ENCODE data around the gene KIF21B. TPM values are rescaled to one million over a fixed set of nuclear protein-coding genes. Genes with fewer than 3 reads are reported as not detected.

The KIF21B gene
- total and polyA plus RNA-seq, 9 donors, result 0.57 to 1.9 (median 0.88) TPM

DNA sequence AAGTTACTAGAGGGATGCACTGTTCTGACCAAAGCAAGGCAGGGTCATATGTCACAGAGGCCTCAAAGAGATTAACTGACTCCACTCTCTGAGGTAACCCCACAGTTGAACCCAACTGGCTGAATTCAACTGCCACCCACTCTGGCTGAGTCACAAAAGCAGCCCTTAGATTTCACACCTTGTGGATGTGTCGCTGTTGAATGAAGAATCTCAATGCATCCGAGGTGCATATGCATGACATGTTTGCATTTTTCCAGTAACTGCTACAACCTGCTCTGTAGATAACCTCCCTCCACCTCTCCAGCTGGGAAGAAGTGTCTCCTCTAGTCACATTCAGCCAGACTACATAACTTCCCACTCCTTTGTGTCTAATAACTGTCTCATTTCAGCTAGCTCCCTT, 27.9 kb upstream of the KIF21B start:
- Histone ChIP-seq H3K27ac (no peak overlapping the region), H3K27me3 (no peaks in the 10 kb centered on the region), H3K4me3 (no peak overlapping the region), H3K4me1 (ENCODE audit: insufficient read depth) (peaks cover 3% of the 10 kb centered on the region), H3K9me3 (no peaks in the 10 kb centered on the region), H3K36me3 (no peaks in the 10 kb centered on the region)
- TF ChIP-seq EP300 (IDR thresholded peaks at IDR 0.05) (no peak), POLR2A (IDR thresholded peaks at IDR 0.05) (no peak)
- TF ChIP-seq, protein P1, sequence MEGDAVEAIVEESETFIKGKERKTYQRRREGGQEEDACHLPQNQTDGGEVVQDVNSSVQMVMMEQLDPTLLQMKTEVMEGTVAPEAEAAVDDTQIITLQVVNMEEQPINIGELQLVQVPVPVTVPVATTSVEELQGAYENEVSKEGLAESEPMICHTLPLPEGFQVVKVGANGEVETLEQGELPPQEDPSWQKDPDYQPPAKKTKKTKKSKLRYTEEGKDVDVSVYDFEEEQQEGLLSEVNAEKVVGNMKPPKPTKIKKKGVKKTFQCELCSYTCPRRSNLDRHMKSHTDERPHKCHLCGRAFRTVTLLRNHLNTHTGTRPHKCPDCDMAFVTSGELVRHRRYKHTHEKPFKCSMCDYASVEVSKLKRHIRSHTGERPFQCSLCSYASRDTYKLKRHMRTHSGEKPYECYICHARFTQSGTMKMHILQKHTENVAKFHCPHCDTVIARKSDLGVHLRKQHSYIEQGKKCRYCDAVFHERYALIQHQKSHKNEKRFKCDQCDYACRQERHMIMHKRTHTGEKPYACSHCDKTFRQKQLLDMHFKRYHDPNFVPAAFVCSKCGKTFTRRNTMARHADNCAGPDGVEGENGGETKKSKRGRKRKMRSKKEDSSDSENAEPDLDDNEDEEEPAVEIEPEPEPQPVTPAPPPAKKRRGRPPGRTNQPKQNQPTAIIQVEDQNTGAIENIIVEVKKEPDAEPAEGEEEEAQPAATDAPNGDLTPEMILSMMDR (IDR thresholded peaks at IDR 0.05), result no peak
- intact Hi-C loops (cut with DNase I), result no loop called here
- 49 to 79% (median 55%) methylated on average over 2 of the region's 2 CpGs for WGBS, 3 donors
- DNase-seq, result no peak

- Histone ChIP-seq H3K27me3 (no peaks in the 10 kb centered on the region), H3K9me3 (no peaks in the 10 kb centered on the region), H3K4me1 (ENCODE audit: insufficient read depth) (no peaks in the 10 kb centered on the region), H3K4me3 (no peak overlapping the region), H3K36me3 (no peaks in the 10 kb centered on the region), H3K27ac (no peak overlapping the region)
- no peak for DNase-seq
- no peak for TF ChIP-seq POLR2A (IDR thresholded peaks at IDR 0.05)
- TF ChIP-seq, protein P1 (IDR thresholded peaks at IDR 0.05), result no peak
- no peak for TF ChIP-seq EP300 (IDR thresholded peaks at IDR 0.05)
- intact Hi-C loops (cut with DNase I), result no loop called here
- WGBS, 3 donors, result 30 to 41% (median 33%) methylated on average over 5 of the region's 5 CpGs
These were observed 27.2 kb upstream of the KIF21B start for GRCh38 chr1:201050515-201051277.

DNA sequence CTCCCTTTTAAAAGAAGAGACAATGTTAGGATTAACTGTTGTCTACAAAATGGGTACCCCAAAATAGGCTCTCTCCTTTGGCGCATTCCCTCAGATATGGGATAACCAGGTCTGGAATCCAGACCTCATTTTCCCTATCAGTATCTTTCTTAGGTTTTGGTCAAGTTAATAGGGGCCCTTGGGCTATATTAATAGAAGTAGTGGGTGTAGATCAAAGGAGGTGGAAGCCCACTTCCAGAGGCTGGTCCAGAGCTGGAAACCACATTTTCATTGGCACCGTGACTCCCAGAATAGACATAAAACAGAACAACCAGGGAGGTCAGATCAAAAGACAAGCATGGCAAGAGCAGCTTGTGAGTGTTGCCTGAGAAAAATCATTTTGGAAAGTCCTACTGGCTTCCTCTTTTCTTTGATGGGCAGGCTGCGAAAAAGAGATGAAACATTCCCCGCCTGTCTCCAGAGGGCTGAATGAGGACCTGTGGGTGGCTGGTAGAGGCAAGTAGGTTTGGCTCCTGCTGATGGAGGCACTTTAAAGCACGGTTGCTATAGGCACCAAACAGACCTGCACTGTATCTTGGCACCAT, 25.8 kb upstream of the KIF21B start:
- Histone ChIP-seq H3K27me3 (no peaks in the 10 kb centered on the region), H3K27ac (no peak overlapping the region), H3K4me3 (no peak overlapping the region), H3K9me3 (no peaks in the 10 kb centered on the region), H3K4me1 (ENCODE audit: insufficient read depth) (no peaks in the 10 kb centered on the region), H3K36me3 (no peaks in the 10 kb centered on the region)
- TF ChIP-seq, protein P1 (IDR thresholded peaks at IDR 0.05), result no peak
- TF ChIP-seq POLR2A (IDR thresholded peaks at IDR 0.05) (no peak), EP300 (IDR thresholded peaks at IDR 0.05) (no peak)
- DNase-seq, result no peak
- 92 to 97% (median 97%) methylated on average over 5 of the region's 5 CpGs for WGBS, 3 donors
- intact Hi-C loops (cut with DNase I), result no loop called here

GRCh38 chr1:201048521-201048920, 25.0 kb upstream of the KIF21B start:
- TF ChIP-seq, protein P1 (IDR thresholded peaks at IDR 0.05), result no peak
- TF ChIP-seq EP300 (IDR thresholded peaks at IDR 0.05), result no peak
- no peak for TF ChIP-seq POLR2A (IDR thresholded peaks at IDR 0.05)
- 88 to 92% (median 90%) methylated on average over 13 of the region's 13 CpGs for WGBS, 3 donors
- H3K27me3 ChIP-seq, result no peaks in the 10 kb centered on the region
- no peak overlapping the region for H3K27ac ChIP-seq
- DNase-seq, result no peak
- H3K4me3 ChIP-seq, result no peak overlapping the region
- H3K4me1 ChIP-seq (ENCODE audit: insufficient read depth), result no peaks in the 10 kb centered on the region
- no peaks in the 10 kb centered on the region for H3K36me3 ChIP-seq
- intact Hi-C loops (cut with DNase I), result no loop called here
- no peaks in the 10 kb centered on the region for H3K9me3 ChIP-seq
